Left cardiac atrium (tissue), 4 donors: Measurements from ENCODE around the gene IFI44. TPM values are rescaled to one million over a fixed set of nuclear protein-coding genes. Genes with fewer than 3 reads are reported as not detected.

Experiments
- ATAC-seq, 2 donors: fragments of 200-7000 bp; cut with Tn5 transposase; one replicate each; pipeline ENCODE4 v1.9.1; 2020; ENCODE audit warnings: mild to moderate bottlenecking in 2 of 2, moderate library complexity in 2 of 2
- DNase-seq: peaks from one replicate; pipeline ENCODE4 v3.0.0-alpha.2; 2020
- intact Hi-C, 2 donors: fragments of 100-400 bp; cut with DNase I; formaldehyde crosslinking; loops; one replicate each; pipeline versions ENCODE4 v1.14.1 to v1.15.1; 2022 to 2023
- total RNA-seq, 2 donors: library from RNA; stranded (reverse); fragmentation: NEBNext Ultra II Directional; extraction: Animal tissue kit (Norgen Biotek cat#: 25700); gene quantifications; one replicate each; pipeline ENCODE4 v1.2.1, GENCODE V29; 2021
- donor health status: DM: no; HTN: yes; CAD: no.
- donor health status: DM: no; HTN: yes; CAD: no; lungs with severe emphysema.
- donor health status: DM: yes; HTN: yes; CAD: no.
- donor health status: Dilated cardiomyopathy.

The IFI44 gene
- total RNA-seq, 2 donors from 2014 or later, result 13.0 to 24.3 TPM

- ATAC-seq, result no peak
- no peak for DNase-seq
- intact Hi-C loops, result no loop called here
Measured at GRCh38 chr1:78687914-78688313, 38.3 kb downstream of the IFI44 start.

- DNase-seq (no peak), ATAC-seq (no peak)
- intact Hi-C loops, result no loop called here
Measured at GRCh38 chr1:78688697-78689096, 39.1 kb downstream of the IFI44 start.

- intact Hi-C loops, result no loop called here
- DNase-seq (no peak), ATAC-seq (no peak)
Measured at GRCh38 chr1:78690516-78690915, 40.9 kb downstream of the IFI44 start.

- ATAC-seq, result no peak
Measured at GRCh38 chr1:78691995-78692747, 42.5 kb downstream of the IFI44 start.

GRCh38 chr1:78699813-78700212 is 50.2 kb downstream of the IFI44 start:
- intact Hi-C loops, result no loop called here
- no peak for ATAC-seq
- no peak for DNase-seq

More at GRCh38 chr1:78691995-78692747, 42.5 kb downstream of the IFI44 start:
- intact Hi-C loops, result no loop called here
- DNase-seq, result no peak

- DNase-seq, result no peak
- intact Hi-C loops, result no loop called here
- ATAC-seq, result no peak
Measured at GRCh38 chr1:78702426-78702825, 52.8 kb downstream of the IFI44 start.

DNA sequence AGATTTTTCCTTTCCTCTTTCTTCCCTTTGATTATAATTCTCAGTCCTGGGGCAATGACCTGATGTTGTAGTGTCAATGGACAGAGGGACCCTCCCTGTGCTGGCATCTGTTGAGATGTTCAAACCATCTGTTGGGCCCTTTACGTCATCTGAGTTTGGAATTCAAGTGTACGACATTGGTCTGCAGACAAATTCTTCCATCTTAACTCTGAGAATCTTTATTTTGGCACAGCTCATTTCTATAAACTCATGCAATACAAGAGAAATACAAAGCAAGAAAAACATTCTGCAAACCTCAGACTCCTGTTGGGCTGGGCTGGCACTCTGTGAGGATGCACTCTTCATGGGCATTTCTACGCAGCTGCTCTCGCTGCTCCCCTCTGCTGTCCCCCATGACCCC is 54.2 kb downstream of the IFI44 start:
- intact Hi-C loops, result no loop called here
- ATAC-seq (no peak), DNase-seq (no peak)

- DNase-seq (no peak), ATAC-seq (no peak)
- intact Hi-C loops, result no loop called here
Measured at GRCh38 chr1:78712467-78713051, 62.9 kb downstream of the IFI44 start.

DNA sequence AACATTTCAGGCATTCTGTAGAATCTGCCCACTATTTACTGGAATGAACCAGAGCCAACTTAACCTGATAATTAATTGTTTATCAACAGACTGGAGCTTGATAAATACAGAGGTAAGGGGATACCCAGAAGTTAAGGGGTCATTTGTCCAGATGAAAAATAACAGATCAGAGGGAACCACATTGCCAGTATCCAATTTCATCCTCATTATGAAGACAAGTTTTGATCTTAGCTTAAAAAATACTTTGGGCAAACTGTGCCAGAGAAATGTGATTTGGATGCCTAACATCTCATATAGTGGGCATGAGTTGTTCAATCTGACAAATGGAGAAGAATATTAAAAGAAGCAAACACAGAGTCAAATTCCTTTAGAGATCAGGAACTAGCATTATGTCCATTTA is 63.7 kb downstream of the IFI44 start:
- ATAC-seq, result no peak
- no peak for DNase-seq
- intact Hi-C loops, result no loop called here

Other genes starting within 250 kb of the IFI44 start
- gene PTGFR, start 158.9 kb upstream of the IFI44 start, total RNA-seq, result 1 to 10 TPM; 4.2 to 7.9 TPM
- 10 to 100 TPM in 1 of 2 donors, 1 to 10 TPM in 1; 4.5 to 20.7 TPM for gene IFI44L, start 29.4 kb upstream of the IFI44 start, total RNA-seq